Ureter (tissue), 1 donor: ENCODE results near the gene IRF2BP2. TPM values are rescaled to one million over a fixed set of nuclear protein-coding genes. Genes with fewer than 3 reads are reported as not detected.

ENCODE experiments used
- DNase-seq: peaks from one replicate; pipeline ENCODE4 v3.0.0-alpha.2; 2020; ENCODE audit warnings: low spot score
- total RNA-seq: library from RNA; stranded (reverse); gene quantifications from one replicate; pipeline ENCODE4 v1.2.4, GENCODE V29; 2023
- donor health status: DM: yes; HTN: yes; CAD: no.

IRF2BP2 gene
- total RNA-seq, 1 donor from 2014 or later = 118 TPM

DNA sequence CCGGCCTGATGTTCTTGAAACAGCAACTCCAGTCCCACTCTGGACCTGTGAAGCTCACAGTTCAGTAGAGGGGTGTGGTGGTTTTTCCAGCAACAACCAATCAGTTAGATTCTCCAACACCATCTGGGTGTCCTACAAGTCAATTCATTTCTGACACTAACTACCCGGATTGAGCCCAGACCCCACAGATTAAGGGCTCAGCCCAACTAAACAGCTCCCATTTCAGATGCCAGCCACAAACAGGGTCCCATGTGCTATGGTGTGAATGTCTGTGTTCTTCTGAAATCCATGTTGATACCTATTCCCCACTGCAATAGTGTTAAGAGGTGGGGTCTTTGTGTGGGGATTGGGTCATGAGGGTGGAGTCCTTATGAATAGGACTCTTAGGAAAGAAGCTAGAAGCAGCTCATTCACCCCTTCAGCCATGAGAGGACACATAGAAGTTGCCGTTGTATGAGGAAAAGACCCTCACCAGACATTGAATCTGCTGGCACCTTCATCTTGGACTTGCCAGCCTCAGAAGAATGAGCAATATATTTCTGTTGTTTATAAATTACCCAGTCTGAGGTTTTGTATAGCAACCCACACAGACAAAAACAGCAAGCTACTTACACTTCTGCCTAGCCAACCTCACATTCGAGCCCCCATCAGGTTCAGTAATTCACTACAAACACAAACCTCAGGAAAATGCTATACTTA, 53.6 kb downstream of the IRF2BP2 start:
- peak; percentile 13 for DNase-seq

DNA sequence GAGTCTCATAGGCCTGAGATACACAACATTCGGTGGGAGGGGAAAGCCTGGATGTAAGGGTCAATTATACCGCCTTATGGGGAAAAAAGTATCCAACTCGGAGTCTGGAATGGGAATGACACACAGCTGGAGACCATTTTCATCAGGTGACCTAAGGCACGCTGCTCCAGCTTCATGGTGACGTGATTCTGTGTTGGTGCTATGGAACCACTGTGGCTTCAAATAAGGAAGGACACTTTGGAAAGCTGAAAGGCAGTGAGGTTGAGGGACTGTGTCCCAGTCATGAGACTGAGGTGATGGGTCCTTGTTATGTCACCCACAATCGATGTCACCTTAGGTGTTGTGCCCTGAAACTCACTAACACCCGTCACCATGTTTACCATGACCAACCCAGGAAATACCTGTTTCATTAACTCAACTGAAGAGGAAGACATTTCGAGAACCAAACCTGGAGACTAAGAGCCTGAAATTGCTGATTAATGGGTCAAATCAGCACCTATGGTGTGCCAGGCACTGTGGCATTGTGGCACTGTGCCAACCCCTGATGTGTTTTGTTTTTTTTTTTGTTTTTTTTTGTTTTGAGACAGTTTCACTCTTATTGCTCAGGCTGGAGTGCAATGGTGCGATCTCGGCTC, 54.5 kb downstream of the IRF2BP2 start:
- DNase-seq = no peak

DNA sequence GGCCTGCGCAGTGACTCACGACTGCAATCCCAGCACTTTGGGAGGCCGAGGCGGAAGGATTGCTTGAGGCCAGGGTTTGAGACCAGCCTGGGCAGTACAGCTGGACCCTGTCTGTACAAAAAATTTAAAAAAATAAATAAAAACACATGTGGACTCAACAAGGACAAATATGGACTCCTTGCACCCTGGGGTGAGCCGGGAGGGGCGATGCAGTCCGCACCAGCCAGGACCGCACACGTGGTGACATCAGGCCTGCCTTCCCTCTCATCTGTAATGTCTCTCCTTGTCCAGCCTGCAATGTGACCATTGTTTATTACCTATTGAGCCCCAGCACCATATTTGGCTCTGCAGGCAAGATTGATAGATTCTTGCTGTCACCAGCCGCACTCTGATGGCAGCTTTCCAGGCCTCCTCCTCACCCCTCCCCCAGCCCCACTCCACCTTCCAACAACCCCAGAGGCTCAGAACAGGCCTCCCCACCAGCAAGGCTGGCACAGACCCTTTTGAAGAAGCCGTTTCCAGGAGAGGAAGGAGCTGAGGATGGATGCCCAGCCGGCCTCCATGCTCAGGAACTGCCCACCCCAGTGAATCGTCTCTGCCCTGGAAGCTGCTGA, 55.2 kb downstream of the IRF2BP2 start:
- DNase-seq = peak; percentile 54

Other genes starting within 250 kb of the IRF2BP2 start
- gene COA6, start 236.7 kb downstream of the IRF2BP2 start, total RNA-seq = 18.2 TPM
- 59.9 TPM for gene TARBP1, start 131.0 kb downstream of the IRF2BP2 start, total RNA-seq